GM21576 (cell line): ENCODE results near the gene ST3GAL3.
"Not testable (repeated sequence)": the region's sequence is repeated elsewhere in the genome, so short reads cannot be mapped to it uniquely, and the experiment has no call there.

Experiments used
- ATAC-seq: cut with Tn5 transposase; IDR thresholded peaks from one replicate; pipeline ENCODE4 v1.9.1; 2021; ENCODE audit warnings: mild to moderate bottlenecking, moderate library complexity; ENCODE audit not compliant: unreplicated experiment

The ST3GAL3 gene

DNA sequence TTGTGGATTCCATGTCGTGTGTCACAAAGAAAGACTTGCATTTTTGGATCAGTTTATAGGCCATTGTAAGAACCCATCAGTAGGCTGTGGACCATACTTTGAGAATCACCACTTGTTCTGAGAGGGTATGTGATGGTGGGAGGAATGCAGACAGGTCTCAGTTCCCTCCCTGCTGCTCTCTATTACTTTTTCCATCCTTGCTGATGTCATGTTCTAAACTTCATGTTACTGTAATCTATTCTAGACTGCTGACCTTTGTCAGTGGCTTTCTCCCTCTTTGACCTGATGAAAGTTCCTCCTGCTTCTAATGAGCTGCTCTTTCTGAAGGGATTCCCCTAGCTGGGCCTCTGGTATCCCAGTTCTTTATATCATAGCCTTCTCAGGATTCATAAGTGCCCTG is 46.1 kb downstream of the ST3GAL3 start:
- ATAC-seq: no peak

GRCh38 chr1:43754892-43755291 is 47.6 kb downstream of the ST3GAL3 start:
- ATAC-seq: no peak

- no peak for ATAC-seq
These were observed 50.2 kb downstream of the ST3GAL3 start for GRCh38 chr1:43757343-43758053.

DNA sequence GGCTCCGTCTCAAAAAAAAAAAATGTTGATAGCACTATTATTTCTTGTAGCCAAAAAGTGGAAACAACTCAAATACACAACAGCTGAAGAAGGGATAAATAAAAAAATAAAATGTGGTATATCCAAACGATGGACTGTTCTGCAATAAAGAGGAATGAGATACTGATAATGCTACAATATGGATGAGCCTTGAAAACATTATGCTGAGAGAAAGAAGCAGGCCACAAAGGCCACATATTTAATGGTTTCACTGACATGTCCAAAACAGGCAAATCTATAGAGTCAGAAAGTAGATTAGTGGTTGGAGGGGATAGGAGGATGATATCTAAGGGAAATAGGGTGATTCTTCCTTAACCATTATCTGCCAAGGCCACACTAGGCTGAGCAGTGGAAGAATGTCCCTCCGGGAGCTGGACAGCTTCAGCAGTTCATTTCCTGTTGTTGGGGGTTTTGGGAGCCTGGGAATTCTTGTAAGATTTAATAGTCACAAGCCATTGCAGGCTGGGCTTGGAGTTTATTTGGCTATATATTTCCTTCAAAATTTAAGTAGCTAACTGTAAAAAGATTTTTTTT is 53.5 kb downstream of the ST3GAL3 start:
- ATAC-seq: no peak

DNA sequence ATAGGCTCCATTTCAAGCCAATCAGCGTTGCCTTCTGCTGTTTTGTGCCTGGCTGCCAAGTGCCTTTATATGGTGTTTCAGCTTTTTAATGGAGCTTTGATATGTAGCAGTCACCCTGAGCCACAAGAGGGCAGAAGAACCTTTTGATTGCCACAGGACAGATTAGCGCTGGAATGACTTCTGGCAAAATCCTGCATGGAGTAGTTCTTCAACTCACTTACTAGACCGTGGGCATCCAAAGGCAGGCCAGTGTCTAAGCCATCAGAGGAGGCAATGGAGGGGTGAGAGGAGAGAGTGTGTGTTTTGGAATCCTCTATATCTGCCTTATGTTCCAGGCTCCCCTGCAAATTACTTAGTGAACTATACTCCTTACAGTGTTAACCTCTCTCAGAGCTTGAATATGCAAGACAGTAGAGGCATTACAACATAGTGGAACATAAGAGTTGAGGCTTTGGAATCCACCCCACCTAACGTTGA is 56.2 kb downstream of the ST3GAL3 start:
- ATAC-seq: no peak

DNA sequence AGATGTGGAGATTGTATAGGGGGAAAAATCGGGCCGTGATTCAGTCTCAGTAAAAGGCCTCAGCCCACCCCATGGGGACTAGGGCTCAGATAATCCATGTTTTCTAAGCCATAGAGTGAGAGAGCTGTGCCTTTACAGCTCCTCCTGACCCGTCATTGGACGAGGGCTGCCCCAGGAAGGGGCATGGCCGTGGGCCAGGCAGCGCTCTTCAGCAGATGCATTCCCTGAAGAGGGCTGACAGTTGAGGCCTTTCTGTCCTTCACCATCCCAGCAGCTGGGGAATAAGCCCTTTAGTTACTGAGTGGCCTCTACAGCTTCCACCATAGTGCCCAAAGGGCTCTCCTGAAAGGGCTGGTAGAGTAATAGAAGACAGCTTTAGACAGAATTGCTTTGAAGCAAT is 57.2 kb downstream of the ST3GAL3 start:
- no peak for ATAC-seq

DNA sequence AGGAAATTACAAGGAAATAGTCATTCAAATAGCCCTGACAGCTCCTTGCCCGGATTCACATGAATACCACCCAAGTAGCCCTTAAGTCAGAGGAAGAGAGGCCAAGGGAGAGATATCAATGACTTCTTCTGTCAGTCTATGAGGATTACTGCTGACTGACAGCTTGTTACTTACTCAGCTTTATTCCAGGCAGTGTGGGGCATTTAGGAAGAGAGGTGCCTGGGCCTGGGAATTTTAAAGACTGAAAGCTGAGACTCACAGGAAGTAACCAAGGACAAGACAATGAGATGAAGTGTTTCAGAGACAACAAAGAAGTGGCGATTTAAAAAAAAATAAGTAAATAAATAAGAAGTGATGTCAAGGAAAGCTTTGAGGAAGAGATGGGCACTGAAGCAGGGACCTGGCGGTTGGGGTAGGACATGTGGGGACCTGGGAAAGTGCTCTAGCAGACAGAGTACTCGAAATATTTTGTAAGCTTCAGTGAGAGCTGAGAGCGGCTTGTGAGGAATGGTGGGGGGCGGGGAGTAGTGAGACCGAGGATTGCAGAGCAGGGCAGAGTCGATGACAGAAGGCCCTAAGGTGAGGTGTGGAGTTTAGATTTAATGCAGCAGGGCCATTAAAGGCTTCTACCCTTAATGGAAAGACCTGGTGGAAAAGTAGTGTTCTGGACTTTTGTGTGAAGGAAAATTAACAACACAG is 58.9 kb downstream of the ST3GAL3 start:
- no peak for ATAC-seq

DNA sequence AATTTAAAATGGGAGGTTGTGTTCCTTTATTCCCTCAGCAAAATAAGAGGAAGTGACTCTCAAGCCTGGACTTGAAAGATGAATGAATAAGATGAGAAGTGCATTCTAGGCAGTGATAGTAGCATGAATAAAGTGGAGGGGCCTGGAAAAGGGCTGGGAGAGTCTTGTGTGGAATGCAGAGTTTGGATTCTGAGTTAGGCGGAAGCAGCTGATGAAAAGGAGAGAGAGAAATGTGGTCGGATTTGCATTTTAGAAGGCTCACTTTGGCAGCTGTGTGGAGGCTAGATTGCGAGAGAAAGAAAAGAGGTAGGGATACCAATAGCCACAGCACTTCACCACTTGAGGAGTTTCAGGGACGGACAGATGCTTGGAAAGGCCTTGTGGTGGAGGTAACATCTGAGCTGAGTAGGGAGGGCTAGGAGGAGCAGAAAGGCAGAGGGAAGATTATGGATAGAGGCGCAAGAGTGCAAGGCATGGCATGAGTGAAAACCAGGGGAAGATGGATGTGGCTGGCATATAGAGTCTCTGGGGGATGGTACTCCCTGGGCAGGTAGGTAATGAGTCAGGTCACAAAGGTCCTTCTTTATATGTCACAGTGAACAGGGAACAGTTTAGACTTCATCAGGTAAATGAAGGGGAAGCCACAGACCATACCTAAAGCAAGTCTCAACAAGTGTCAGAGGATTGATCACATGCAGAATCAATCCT is 59.6 kb downstream of the ST3GAL3 start:
- no peak for ATAC-seq

- no peak for ATAC-seq
These were observed 60.8 kb downstream of the ST3GAL3 start for GRCh38 chr1:43768168-43768567.

- ATAC-seq: no peak
These were observed 62.1 kb downstream of the ST3GAL3 start for GRCh38 chr1:43769350-43769908.

DNA sequence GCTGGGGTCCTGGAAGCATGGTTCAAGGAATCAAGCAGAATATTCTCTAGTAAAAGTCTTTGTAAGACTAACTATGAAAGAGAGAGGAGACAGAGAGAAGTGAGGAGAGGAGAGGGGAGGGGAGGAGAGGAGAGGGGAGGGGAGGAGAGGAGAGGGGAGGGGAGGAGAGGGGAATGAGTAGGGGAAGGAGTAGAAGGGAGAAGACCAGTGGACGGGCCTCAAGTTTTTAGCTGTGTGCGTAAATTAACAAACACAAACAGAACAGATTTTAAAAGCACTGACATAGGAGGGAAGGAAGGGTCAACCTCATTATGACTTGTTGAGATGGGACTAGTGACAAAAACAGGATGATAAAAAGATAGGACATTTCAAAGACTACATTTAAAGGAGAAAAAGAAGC is 62.8 kb downstream of the ST3GAL3 start:
- no peak for ATAC-seq

DNA sequence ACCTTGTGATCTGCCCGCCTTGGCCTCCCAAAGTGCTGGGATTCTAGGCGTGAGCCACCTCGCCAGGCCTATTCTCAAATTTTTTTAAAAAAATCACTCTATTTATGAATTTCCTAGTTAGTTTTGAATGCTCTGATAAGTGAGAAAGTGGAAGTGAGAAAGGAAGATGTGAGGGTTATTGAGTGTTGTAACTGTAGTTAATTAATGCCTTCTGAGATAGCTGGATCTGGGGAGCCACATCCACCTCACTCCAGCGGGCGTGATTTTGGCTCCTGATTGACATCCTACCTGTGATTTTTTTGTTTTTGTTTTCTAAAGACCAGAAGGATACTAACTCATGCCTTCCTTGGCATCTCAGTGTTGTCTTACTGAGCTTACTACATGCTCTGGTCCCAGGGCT is 65.6 kb downstream of the ST3GAL3 start:
- no peak for ATAC-seq

- ATAC-seq: no peak
These were observed 66.5 kb downstream of the ST3GAL3 start for GRCh38 chr1:43773821-43774220.

DNA sequence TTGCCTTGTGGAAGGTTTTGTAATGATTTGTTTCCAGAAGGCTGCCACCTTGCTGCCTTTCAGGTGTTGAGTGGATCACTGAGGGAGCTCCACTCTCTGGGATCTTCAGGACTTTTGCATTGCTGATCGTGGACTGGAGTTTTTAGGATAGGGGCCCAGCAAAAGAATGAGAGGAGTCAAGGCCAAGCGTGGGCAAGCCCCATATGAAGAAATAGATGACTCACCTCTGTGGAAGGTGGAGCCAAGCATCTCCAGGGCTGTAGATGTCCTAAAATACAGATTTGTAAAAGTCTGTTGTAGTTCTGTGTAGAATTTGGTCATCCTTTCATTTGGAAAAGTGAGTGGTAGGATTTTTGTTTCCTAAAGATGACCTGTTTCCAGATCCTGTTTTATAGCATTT is 67.0 kb downstream of the ST3GAL3 start:
- no peak for ATAC-seq

GRCh38 chr1:43776043-43776761 is 68.9 kb downstream of the ST3GAL3 start:
- ATAC-seq: no peak

GRCh38 chr1:43777916-43778315 is 70.6 kb downstream of the ST3GAL3 start:
- not testable (repeated sequence) for ATAC-seq

GRCh38 chr1:43779266-43779665 is 71.9 kb downstream of the ST3GAL3 start:
- no peak for ATAC-seq

- no peak for ATAC-seq
These were observed 72.6 kb downstream of the ST3GAL3 start for GRCh38 chr1:43779805-43780403.

DNA sequence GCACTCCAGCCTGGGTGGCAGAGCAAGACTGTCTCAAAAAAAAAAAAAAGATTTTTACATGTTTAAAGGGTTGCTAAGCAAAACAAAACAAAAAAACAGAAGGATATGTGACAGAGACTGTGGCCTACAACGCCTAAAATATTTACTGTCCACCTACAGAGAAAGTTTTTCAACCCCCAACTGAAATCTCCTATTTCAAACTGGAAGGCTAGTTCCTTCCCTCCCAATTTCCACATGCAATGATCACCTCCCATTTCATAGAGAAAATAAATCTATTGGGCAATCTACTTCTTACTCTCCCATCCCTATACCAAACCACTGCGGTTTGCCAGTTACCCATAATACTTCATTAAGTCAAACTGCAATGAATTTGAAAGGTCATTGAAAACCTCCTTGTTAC is 74.2 kb downstream of the ST3GAL3 start:
- no peak for ATAC-seq

- ATAC-seq: no peak
These were observed 75.8 kb downstream of the ST3GAL3 start for GRCh38 chr1:43783096-43783670.
